ENCODE measurements around the gene KAT2B. TPM values are rescaled to one million over a fixed set of nuclear protein-coding genes. Genes with fewer than 3 reads are reported as not detected.

KAT2B gene
- total and polyA plus RNA-seq, 10 donors, result 13.6 to 64.3 (median 54.1) TPM

DNA sequence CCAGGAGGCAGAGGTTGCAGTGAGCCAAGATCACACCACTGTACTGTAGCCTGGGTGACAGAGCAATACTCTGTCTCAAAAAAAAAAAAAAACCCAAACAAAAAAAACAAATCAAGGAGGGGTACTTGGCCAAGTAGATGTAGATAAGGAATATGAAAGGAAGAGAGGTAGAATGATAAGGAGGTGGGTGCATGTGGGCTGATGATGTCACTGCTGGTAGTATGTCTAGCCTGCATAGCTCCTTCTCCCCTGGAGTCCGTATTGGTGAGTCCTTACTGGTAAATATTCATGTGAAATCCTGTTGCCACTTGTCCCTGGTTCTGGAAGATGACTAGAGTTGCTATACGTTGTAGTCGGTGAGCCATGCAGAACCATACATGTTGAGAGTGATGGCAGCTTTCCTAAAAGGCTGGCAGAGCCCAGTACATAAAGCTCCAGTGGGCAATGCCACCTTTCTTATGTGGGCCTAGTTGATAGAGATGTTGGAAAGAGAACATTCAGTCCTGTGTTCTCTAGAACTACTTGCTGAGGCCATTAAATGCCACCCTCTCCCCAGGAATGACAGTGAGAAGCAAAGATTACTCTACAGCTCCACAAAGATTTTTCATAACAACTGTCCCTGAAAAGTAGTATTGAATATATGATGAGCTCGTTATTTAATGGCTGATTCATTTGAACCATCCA lies 11.0 kb downstream of the KAT2B start:
- Histone ChIP-seq H3K27ac (no peak overlapping the region), H3K4me3 (no peak overlapping the region), H3K27me3 (replicated peaks in 1 of 7) (no peaks in the 10 kb centered on the region), H3K36me3 (no peaks in the 10 kb centered on the region), H3K9me3 (no peaks in the 10 kb centered on the region), H3K4me1 (peaks cover 39 to 99% (median 66%) of the 10 kb centered on the region in 6 donors)
- DNase-seq, result no peak
- WGBS, 5 donors, result 83 to 95% (median 92%) methylated on average over 4 of the region's 4 CpGs
- TF ChIP-seq POLR2A (IDR thresholded peaks at IDR 0.05) (no peak), POLR2AphosphoS5 (IDR thresholded peaks at IDR 0.05) (no peak)
- TF ChIP-seq, protein P1, sequence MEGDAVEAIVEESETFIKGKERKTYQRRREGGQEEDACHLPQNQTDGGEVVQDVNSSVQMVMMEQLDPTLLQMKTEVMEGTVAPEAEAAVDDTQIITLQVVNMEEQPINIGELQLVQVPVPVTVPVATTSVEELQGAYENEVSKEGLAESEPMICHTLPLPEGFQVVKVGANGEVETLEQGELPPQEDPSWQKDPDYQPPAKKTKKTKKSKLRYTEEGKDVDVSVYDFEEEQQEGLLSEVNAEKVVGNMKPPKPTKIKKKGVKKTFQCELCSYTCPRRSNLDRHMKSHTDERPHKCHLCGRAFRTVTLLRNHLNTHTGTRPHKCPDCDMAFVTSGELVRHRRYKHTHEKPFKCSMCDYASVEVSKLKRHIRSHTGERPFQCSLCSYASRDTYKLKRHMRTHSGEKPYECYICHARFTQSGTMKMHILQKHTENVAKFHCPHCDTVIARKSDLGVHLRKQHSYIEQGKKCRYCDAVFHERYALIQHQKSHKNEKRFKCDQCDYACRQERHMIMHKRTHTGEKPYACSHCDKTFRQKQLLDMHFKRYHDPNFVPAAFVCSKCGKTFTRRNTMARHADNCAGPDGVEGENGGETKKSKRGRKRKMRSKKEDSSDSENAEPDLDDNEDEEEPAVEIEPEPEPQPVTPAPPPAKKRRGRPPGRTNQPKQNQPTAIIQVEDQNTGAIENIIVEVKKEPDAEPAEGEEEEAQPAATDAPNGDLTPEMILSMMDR (IDR thresholded peaks at IDR 0.05 in 8 of 11, conservative IDR thresholded peaks at IDR 0.05 in 3 of 11), result no peak
- intact Hi-C loops (cut with DNase I; ENCODE audit: low total_unique reads), result no loop called here

DNA sequence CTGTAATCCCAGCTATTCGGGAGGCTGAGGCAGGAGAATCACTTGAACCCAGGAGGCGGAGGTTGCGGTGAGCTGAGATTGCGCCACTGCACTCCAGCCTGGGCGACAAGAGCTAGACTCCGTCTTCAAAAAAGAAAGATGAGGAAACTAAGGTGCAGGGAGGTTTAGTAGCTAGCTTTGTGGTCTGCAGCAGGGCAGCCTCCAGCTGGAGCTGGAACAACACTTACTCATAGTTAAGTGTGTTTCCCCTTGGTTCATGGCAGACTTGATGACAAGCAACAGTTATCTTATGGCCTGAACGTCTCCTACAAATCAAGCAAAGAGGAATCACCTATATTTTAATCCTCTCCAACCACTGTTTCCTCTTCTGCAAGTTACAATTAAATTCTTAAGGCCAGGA lies 12.6 kb downstream of the KAT2B start:
- peaks cover 45 to 99% (median 67%) of the 10 kb centered on the region in 6 donors for H3K4me1 ChIP-seq
- TF ChIP-seq POLR2A (IDR thresholded peaks at IDR 0.05) (no peak), POLR2AphosphoS5 (IDR thresholded peaks at IDR 0.05) (no peak)
- TF ChIP-seq, protein P1 (IDR thresholded peaks at IDR 0.05 in 8 of 11, conservative IDR thresholded peaks at IDR 0.05 in 3 of 11), result no peak
- no peaks in the 10 kb centered on the region for H3K9me3 ChIP-seq
- 71 to 91% (median 80%) methylated on average over 7 of the region's 7 CpGs for WGBS, 5 donors
- intact Hi-C loops (cut with DNase I; ENCODE audit: low total_unique reads), result no loop called here
- H3K27me3 ChIP-seq (replicated peaks in 1 of 7), result no peaks in the 10 kb centered on the region
- no peak for DNase-seq
- H3K36me3 ChIP-seq, result no peaks in the 10 kb centered on the region
- peak overlapping the region in 2 of 8 donors; percentile 8 to 87 for H3K27ac ChIP-seq
- H3K4me3 ChIP-seq, result no peak overlapping the region

DNA sequence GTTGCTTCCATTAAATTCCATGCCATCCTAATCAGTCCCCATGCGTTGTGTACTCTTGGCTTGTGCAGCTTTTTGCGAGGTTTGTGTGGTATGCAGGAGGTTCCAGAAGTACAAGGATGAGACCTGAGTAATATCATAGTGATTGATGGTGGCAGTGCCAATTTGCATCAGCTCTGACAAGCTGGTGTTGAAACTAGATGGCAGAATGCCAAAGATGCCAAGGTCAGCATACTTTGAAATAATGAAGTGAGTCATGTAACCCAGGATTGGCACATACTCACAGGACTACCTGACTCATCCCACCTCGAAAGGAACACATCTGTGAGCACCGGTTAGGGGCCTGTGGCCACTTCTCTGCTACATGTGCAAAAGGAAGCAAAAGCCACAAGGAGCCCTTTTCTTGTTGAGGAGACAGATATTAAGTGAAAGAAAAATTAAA lies 14.3 kb downstream of the KAT2B start:
- Histone ChIP-seq H3K4me3 (peak overlapping the region in 1 of 8 donors; percentile 37), H3K27ac (peak overlapping the region in 7 of 8 donors; percentile 56 to 87 (median 79))
- intact Hi-C loops (cut with DNase I; ENCODE audit: low total_unique reads), result no loop called here

More for the DNA sequence above, 14.3 kb downstream of the KAT2B start:
- no peaks in the 10 kb centered on the region for H3K27me3 ChIP-seq (replicated peaks in 1 of 7)
- WGBS, 5 donors, result 20 to 42% (median 29%) methylated on average over 4 of the region's 4 CpGs
- peaks cover 33 to 95% (median 59%) of the 10 kb centered on the region in 6 donors for H3K4me1 ChIP-seq
- no peaks in the 10 kb centered on the region for H3K9me3 ChIP-seq
- H3K36me3 ChIP-seq, result no peaks in the 10 kb centered on the region
- DNase-seq, result peak; percentile 80
- TF ChIP-seq POLR2AphosphoS5 (IDR thresholded peaks at IDR 0.05), result peak in 1 of 3 donors; percentile 90
- no peak for TF ChIP-seq POLR2A (IDR thresholded peaks at IDR 0.05)
- TF ChIP-seq, protein P1 (IDR thresholded peaks at IDR 0.05 in 8 of 11, conservative IDR thresholded peaks at IDR 0.05 in 3 of 11), result no peak
